T-helper 1 cell treated with Interleukin-12 subunit alpha and Interleukin-12 subunit beta and Interleukin-4 antibody, amounts not matched to agents 30 μg/mL and 1 μg/mL, for 36 hours (primary cell): ENCODE data around the gene KY.
"Not testable (repeated sequence)": the region's sequence is repeated elsewhere in the genome, so short reads cannot be mapped to it uniquely, and the experiment has no call there.

Experiments used
- H3K27ac Mint-ChIP-seq: one replicate; pipeline ENCODE4 v1.8.0; 2021; ENCODE audit warnings: mild to moderate bottlenecking, mixed read lengths
- H3K27me3 Mint-ChIP-seq: one replicate; pipeline ENCODE4 v1.8.0; 2021; ENCODE audit warnings: low read depth, mixed read lengths
- H3K36me3 Mint-ChIP-seq: one replicate; pipeline ENCODE4 v1.8.0; 2021; ENCODE audit warnings: low read depth, mixed read lengths
- H3K4me1 Mint-ChIP-seq: one replicate; pipeline ENCODE4 v1.8.0; 2021; ENCODE audit warnings: low read depth, mixed read lengths
- H3K4me3 Mint-ChIP-seq: one replicate; pipeline ENCODE4 v1.8.0; 2021; ENCODE audit warnings: mild to moderate bottlenecking, moderate library complexity, mixed read lengths
- H3K9me3 Mint-ChIP-seq: one replicate; pipeline ENCODE4 v1.8.0; 2021; ENCODE audit warnings: mixed read lengths

The KY gene

GRCh38 chr3:134598763-134599545 is 51.9 kb downstream of the KY start:
- H3K36me3 Mint-ChIP-seq, result no peaks in the 10 kb centered on the region
- H3K27ac Mint-ChIP-seq, result no peak overlapping the region
- H3K9me3 Mint-ChIP-seq, result no peaks in the 10 kb centered on the region
- H3K27me3 Mint-ChIP-seq, result peaks cover 4% of the 10 kb centered on the region
- H3K4me3 Mint-ChIP-seq, result no peak overlapping the region
- H3K4me1 Mint-ChIP-seq, result peaks cover 7% of the 10 kb centered on the region

GRCh38 chr3:134597390-134597970 is 53.3 kb downstream of the KY start:
- H3K4me1 Mint-ChIP-seq, result peaks cover 7% of the 10 kb centered on the region
- no peak overlapping the region for H3K4me3 Mint-ChIP-seq
- peaks cover 4% of the 10 kb centered on the region for H3K27me3 Mint-ChIP-seq
- no peaks in the 10 kb centered on the region for H3K36me3 Mint-ChIP-seq
- H3K27ac Mint-ChIP-seq, result no peak overlapping the region
- H3K9me3 Mint-ChIP-seq, result no peaks in the 10 kb centered on the region

GRCh38 chr3:134594986-134595385 is 55.8 kb downstream of the KY start:
- not testable (repeated sequence) for H3K27ac Mint-ChIP-seq, H3K4me3 Mint-ChIP-seq, H3K9me3 Mint-ChIP-seq, H3K27me3 Mint-ChIP-seq, H3K36me3 Mint-ChIP-seq, H3K4me1 Mint-ChIP-seq

GRCh38 chr3:134594331-134594741 is 56.5 kb downstream of the KY start:
- H3K27me3 Mint-ChIP-seq, result no peaks in the 10 kb centered on the region
- no peaks in the 10 kb centered on the region for H3K9me3 Mint-ChIP-seq
- H3K27ac Mint-ChIP-seq, result no peak overlapping the region
- H3K4me3 Mint-ChIP-seq, result no peak overlapping the region
- H3K36me3 Mint-ChIP-seq, result no peaks in the 10 kb centered on the region
- peaks cover 3% of the 10 kb centered on the region for H3K4me1 Mint-ChIP-seq

- Mint-ChIP-seq H3K36me3 (no peaks in the 10 kb centered on the region), H3K4me1 (no peaks in the 10 kb centered on the region), H3K27me3 (no peaks in the 10 kb centered on the region), H3K4me3 (no peak overlapping the region), H3K27ac (no peak overlapping the region), H3K9me3 (no peaks in the 10 kb centered on the region)
Measured at GRCh38 chr3:134592806-134593205, 58.0 kb downstream of the KY start.

- H3K9me3 Mint-ChIP-seq, result no peaks in the 10 kb centered on the region
- no peaks in the 10 kb centered on the region for H3K4me1 Mint-ChIP-seq
- no peaks in the 10 kb centered on the region for H3K27me3 Mint-ChIP-seq
- no peak overlapping the region for H3K4me3 Mint-ChIP-seq
- H3K27ac Mint-ChIP-seq, result no peak overlapping the region
- no peaks in the 10 kb centered on the region for H3K36me3 Mint-ChIP-seq
Measured at GRCh38 chr3:134590766-134591165, 60.1 kb downstream of the KY start.

- Mint-ChIP-seq H3K27ac (no peak overlapping the region), H3K4me1 (no peaks in the 10 kb centered on the region), H3K9me3 (peaks cover 4% of the 10 kb centered on the region), H3K27me3 (peaks cover 5% of the 10 kb centered on the region), H3K4me3 (no peak overlapping the region), H3K36me3 (no peaks in the 10 kb centered on the region)
Measured at GRCh38 chr3:134579141-134579665, 71.6 kb downstream of the KY start.

- peaks cover 4% of the 10 kb centered on the region for H3K9me3 Mint-ChIP-seq
- no peaks in the 10 kb centered on the region for H3K4me1 Mint-ChIP-seq
- no peaks in the 10 kb centered on the region for H3K27me3 Mint-ChIP-seq
- H3K4me3 Mint-ChIP-seq, result no peak overlapping the region
- H3K27ac Mint-ChIP-seq, result no peak overlapping the region
- H3K36me3 Mint-ChIP-seq, result no peaks in the 10 kb centered on the region
Measured at GRCh38 chr3:134576831-134577230, 74.0 kb downstream of the KY start.

- no peak overlapping the region for H3K27ac Mint-ChIP-seq
- no peaks in the 10 kb centered on the region for H3K27me3 Mint-ChIP-seq
- H3K4me1 Mint-ChIP-seq, result no peaks in the 10 kb centered on the region
- H3K9me3 Mint-ChIP-seq, result peaks cover 4% of the 10 kb centered on the region
- H3K4me3 Mint-ChIP-seq, result no peak overlapping the region
- no peaks in the 10 kb centered on the region for H3K36me3 Mint-ChIP-seq
Measured at GRCh38 chr3:134576426-134576825, 74.4 kb downstream of the KY start.

- not testable (repeated sequence) for H3K27me3 Mint-ChIP-seq, H3K27ac Mint-ChIP-seq, H3K4me3 Mint-ChIP-seq, H3K4me1 Mint-ChIP-seq, H3K36me3 Mint-ChIP-seq
- peaks cover 22% of the 10 kb centered on the region for H3K9me3 Mint-ChIP-seq
Measured at GRCh38 chr3:134569899-134570298, 80.9 kb downstream of the KY start.

- no peak overlapping the region for H3K4me3 Mint-ChIP-seq
- peaks cover 22% of the 10 kb centered on the region for H3K9me3 Mint-ChIP-seq
- H3K27me3 Mint-ChIP-seq, result no peaks in the 10 kb centered on the region
- no peaks in the 10 kb centered on the region for H3K4me1 Mint-ChIP-seq
- H3K36me3 Mint-ChIP-seq, result peaks cover 9% of the 10 kb centered on the region
- no peak overlapping the region for H3K27ac Mint-ChIP-seq
Measured at GRCh38 chr3:134568790-134569189, 82.0 kb downstream of the KY start.

- H3K27ac Mint-ChIP-seq, result no peak overlapping the region
- H3K4me3 Mint-ChIP-seq, result no peak overlapping the region
- H3K27me3 Mint-ChIP-seq, result no peaks in the 10 kb centered on the region
- peaks cover 22% of the 10 kb centered on the region for H3K9me3 Mint-ChIP-seq
- H3K4me1 Mint-ChIP-seq, result no peaks in the 10 kb centered on the region
- peaks cover 14% of the 10 kb centered on the region for H3K36me3 Mint-ChIP-seq
Measured at GRCh38 chr3:134567605-134568004, 83.2 kb downstream of the KY start.

- peaks cover 10% of the 10 kb centered on the region for H3K9me3 Mint-ChIP-seq
- H3K36me3 Mint-ChIP-seq, result peaks cover 20% of the 10 kb centered on the region
- H3K4me1 Mint-ChIP-seq, result no peaks in the 10 kb centered on the region
- H3K27me3 Mint-ChIP-seq, result no peaks in the 10 kb centered on the region
- no peak overlapping the region for H3K4me3 Mint-ChIP-seq
- H3K27ac Mint-ChIP-seq, result no peak overlapping the region
Measured at GRCh38 chr3:134564991-134565390, 85.8 kb downstream of the KY start.

- H3K27ac Mint-ChIP-seq, result no peak overlapping the region
- no peaks in the 10 kb centered on the region for H3K4me1 Mint-ChIP-seq
- peaks cover 22% of the 10 kb centered on the region for H3K36me3 Mint-ChIP-seq
- H3K9me3 Mint-ChIP-seq, result peaks cover 2% of the 10 kb centered on the region
- no peak overlapping the region for H3K4me3 Mint-ChIP-seq
- H3K27me3 Mint-ChIP-seq, result no peaks in the 10 kb centered on the region
Measured at GRCh38 chr3:134563601-134564000, 87.2 kb downstream of the KY start.

- Mint-ChIP-seq H3K27ac (no peak overlapping the region), H3K27me3 (no peaks in the 10 kb centered on the region), H3K4me1 (no peaks in the 10 kb centered on the region), H3K9me3 (no peaks in the 10 kb centered on the region), H3K36me3 (peaks cover 27% of the 10 kb centered on the region), H3K4me3 (no peak overlapping the region)
Measured at GRCh38 chr3:134562055-134562454, 88.8 kb downstream of the KY start.
